Inflammatory macrophage (primary cell): ENCODE results near the gene IL13RA2.

ENCODE experiments used
- DNase-seq, 2 donors: peaks; one replicate each; pipeline ENCODE4 v3.0.0-alpha.2; 2020 to 2022
- total RNA-seq, 18 experiments: gene quantifications; one replicate each; lab custom pipeline; 2026; ENCODE audit warnings: mixed read lengths in 6 of 18, inconsistent platforms in 2 of 18; lab: John Stamatoyannopoulos, UW

IL13RA2 gene
- 0 to 0.03 (median 0) reads per million in 18 experiments for total RNA-seq

- DNase-seq = no peak
Measured at GRCh38 chrX:115017455-115017854, at the start of gene IL13RA2. IL13RA2 (minus strand) TSS chrX:115017616; CDS start chrX:115017269, 347 bp downstream.

GRCh38 chrX:115065304-115065703 lies 47.9 kb upstream of the IL13RA2 start:
- no peak for DNase-seq

GRCh38 chrX:115060013-115060412 lies 42.6 kb upstream of the IL13RA2 start:
- no peak for DNase-seq

- DNase-seq = no peak
Measured at GRCh38 chrX:115058276-115058675, 40.9 kb upstream of the IL13RA2 start.

- DNase-seq = no peak
Measured at GRCh38 chrX:115054876-115055275, 37.5 kb upstream of the IL13RA2 start.

GRCh38 chrX:115053223-115053622 lies 35.8 kb upstream of the IL13RA2 start:
- no peak for DNase-seq

- DNase-seq = no peak
Measured at GRCh38 chrX:115047715-115048114, 30.3 kb upstream of the IL13RA2 start.

- no peak for DNase-seq
Measured at GRCh38 chrX:115047181-115047580, 29.8 kb upstream of the IL13RA2 start.

- no peak for DNase-seq
Measured at GRCh38 chrX:115040417-115040816, 23.0 kb upstream of the IL13RA2 start.

GRCh38 chrX:115038406-115038805 lies 21.0 kb upstream of the IL13RA2 start:
- no peak for DNase-seq

- DNase-seq = no peak
Measured at GRCh38 chrX:115036029-115036428, 18.6 kb upstream of the IL13RA2 start.

- no peak for DNase-seq
Measured at GRCh38 chrX:115031989-115032388, 14.6 kb upstream of the IL13RA2 start.

GRCh38 chrX:115030625-115031024 lies 13.2 kb upstream of the IL13RA2 start:
- DNase-seq = no peak

GRCh38 chrX:115029869-115030570 lies 12.6 kb upstream of the IL13RA2 start:
- no peak for DNase-seq

GRCh38 chrX:115029440-115029839 lies 12.0 kb upstream of the IL13RA2 start:
- DNase-seq = no peak

- DNase-seq = no peak
Measured at GRCh38 chrX:115023811-115024210, 6.4 kb upstream of the IL13RA2 start.

- DNase-seq = no peak
Measured at GRCh38 chrX:115023139-115023538, 5.7 kb upstream of the IL13RA2 start.

GRCh38 chrX:115021121-115021520 lies 3.7 kb upstream of the IL13RA2 start:
- DNase-seq = no peak

GRCh38 chrX:115018944-115019343 lies 1.5 kb upstream of the IL13RA2 start:
- no peak for DNase-seq

- DNase-seq = no peak
Measured at GRCh38 chrX:115018040-115018647, 728 bp upstream of the IL13RA2 start.

- no peak for DNase-seq
Measured at GRCh38 chrX:115013705-115014104, 3.7 kb downstream of the IL13RA2 start.

- DNase-seq = no peak
Measured at GRCh38 chrX:115011428-115011827, 6.0 kb downstream of the IL13RA2 start.

- no peak for DNase-seq
Measured at GRCh38 chrX:114999906-115000305, 17.5 kb downstream of the IL13RA2 start.

GRCh38 chrX:114997779-114998178 lies 19.6 kb downstream of the IL13RA2 start:
- no peak for DNase-seq
